ENCODE measurements around the gene SLIT3.

Gene SLIT3

DNA sequence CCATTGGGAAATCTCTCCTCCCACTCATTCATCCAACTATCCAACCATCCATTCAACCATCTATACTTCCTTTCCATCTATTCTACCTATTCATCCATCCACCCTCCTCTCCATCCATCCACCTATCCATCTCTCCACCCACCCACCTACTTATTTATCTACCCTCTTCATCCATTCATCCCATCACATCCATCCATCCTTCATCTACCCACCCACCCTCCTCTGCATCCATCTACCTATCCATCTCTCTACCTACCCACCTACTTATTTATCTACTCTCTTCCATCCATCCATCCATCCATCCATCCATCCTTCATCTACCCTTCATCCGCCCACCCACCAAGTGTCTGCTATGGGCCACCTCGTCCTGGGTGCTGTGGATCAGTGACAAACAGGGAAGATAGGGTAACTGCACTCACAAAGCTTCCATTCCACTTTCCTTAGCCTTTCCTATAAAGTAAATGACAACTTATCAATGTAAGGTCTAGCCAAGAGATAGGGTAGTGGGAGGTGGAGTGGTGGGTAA, 625.0 kb downstream of the SLIT3 start:
- DNase-seq, result no peak

DNA sequence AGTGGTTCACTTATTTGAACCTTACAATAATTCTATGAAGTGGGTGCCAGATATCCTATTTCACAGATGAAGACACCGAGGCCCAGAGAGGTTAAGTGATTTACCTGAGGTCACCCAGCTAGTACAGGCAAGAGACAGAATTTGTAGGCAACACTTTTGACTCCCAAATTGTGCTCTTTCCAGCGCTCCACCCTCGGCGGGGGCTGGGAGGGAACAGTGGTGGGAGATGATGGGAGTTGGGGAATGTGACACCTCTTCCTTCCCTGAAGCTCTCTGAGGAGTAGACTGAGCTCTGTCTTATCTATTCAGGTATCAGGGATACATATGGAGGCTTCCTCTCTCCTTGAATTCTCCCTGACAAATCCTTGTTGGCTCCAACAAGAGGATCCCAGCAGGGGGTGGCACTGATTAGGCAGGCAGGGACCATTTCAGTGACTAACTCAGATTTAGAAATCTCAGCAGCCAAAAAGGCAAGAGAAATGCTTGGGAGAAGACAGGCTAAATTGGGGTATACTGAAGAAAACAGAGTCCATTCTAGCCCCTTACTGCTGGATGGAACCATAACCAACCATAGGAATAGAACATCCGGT, 626.0 kb downstream of the SLIT3 start:
- DNase-seq, result no peak

DNA sequence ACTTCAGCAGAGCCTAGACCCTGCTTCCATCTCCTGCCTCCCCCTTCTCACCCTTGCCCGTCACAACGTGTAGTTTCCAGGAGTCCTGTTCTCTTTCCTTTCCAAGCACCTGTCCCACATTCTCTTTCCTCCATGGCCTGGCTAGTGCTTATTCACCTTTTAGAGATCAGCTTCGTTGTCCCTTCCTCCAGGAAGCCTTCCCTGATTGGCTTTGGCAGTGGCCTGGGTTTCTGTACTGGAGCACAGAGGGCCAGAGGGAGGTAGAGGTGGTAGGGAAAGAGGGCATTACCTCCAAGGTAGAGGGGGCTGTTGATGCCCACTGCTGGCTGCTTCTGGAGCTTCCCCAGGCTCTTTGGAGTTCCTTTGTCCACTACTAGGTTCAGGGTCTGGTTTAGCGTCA, 628.1 kb downstream of the SLIT3 start:
- no peak for DNase-seq

- no peak for DNase-seq
These were observed 628.9 kb downstream of the SLIT3 start for GRCh38 chr5:168672016-168672415.

GRCh38 chr5:168670881-168671575, 629.9 kb downstream of the SLIT3 start:
- DNase-seq, result no peak

DNA sequence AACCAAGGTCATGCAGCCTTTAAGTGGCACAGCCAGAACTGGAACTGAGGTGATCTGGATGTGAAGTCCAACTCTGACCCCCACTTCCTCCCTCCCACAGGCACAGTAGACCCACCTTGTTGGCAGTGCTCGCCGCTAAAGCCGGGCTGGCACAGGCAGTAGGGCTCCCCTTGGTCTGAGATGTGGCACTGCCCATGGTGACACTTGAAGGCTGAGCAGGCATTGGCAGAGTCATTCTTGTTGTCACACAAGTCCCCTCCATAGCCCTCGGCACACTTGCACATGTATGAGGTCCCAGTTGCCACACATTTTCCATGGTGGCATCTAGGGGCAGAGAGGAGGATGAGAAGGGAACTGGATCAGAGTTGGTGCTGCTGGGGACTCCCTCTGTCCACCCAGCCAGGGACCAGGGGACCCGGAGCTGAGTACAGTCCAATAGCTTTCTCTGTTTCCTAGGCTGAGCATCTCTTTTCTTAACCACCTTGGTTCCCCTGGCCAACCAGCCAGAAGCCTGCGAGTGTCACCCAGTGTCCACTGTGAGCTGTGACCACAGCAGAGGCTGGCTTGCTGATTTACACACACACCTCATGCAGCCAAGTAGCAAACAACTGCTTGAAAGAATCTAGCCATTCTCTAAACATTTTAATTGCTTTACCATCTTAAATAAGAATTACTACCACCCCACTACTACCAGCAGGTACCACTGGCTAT, 631.1 kb downstream of the SLIT3 start:
- DNase-seq, result no peak

- DNase-seq, result no peak
These were observed 631.8 kb downstream of the SLIT3 start for GRCh38 chr5:168669156-168669555.

- no peak for DNase-seq
These were observed 632.9 kb downstream of the SLIT3 start for GRCh38 chr5:168668078-168668477.

DNA sequence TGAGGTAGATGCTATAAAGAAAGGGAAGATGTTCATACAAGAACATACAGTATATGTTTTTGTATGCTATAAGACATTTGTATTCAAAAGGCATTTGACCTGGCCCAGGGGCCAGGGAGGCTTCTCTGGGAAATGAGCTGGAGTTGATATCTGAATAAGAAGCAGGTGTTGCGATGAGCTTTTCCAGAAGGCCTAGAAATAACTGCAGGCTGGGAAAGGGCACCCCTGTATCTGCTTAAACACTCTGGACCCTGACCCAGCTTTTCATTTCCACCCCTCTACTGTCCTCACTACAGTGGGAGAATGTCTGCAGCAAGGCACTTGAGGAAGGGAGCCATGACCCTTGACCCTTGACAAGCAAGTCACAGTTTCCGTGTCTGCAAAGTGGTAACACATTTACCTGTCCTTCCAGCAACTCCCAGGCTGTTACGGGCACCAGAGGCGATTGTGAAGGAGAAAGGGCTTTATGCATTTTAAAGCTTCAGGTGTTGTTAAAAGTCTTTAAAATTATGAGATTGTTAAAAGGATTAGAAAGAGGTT, 633.6 kb downstream of the SLIT3 start:
- DNase-seq, result no peak

DNA sequence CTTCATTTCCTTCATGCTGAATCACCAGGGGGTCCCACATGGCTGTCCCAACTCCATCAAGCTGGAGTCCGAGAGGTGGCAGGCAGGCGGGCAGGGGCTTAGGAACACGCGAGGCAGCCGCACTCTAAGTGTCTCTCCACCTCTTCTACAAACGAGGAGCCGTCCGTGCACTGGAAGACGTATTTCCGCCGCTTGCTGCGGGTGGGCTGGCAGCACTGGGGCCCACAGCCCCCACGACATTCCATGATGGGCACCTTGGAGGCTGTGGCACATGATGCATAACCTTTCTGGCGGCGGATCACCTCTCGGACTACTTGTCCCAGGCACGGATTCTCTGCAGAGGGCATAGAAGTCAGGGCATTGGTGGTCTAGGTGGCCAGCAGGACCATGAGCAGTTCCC, 634.6 kb downstream of the SLIT3 start:
- DNase-seq, result no peak

DNA sequence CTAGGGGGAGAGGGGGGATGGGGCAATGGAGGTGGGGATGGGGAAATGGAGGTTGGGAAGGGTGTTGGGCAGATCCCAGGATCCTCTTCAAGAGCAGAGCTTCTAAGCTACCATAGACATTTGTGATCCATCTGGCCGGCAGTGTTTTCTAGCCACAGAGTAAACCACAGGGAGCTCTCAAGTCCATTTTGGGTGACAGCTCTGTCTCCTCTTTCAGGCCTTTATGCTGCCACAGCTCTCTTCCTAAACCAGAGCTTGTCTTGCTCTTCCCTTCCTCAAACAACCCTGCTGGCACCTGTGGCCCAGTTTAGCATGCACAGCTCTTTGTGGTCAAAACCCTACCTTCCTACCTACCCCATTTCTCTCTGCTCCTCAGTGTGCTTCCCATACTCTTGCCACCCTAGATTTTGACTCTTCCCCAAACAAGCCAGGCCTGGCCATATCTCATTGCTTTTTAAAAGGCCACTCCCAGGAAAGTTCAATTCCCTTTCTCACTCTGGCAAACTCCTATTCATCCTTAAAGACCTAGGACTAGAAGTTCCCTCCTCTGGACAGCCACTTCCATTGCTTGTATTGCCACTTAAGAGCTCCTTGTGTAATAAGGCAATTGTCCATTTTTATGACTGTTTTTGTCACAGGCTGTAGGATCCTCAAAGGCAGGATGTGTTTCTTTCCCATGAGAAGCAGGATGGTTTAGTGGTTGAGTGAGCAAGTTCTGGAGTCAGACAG, 637.5 kb downstream of the SLIT3 start:
- no peak for DNase-seq

- DNase-seq, result no peak
These were observed 639.1 kb downstream of the SLIT3 start for GRCh38 chr5:168661593-168662485.

DNA sequence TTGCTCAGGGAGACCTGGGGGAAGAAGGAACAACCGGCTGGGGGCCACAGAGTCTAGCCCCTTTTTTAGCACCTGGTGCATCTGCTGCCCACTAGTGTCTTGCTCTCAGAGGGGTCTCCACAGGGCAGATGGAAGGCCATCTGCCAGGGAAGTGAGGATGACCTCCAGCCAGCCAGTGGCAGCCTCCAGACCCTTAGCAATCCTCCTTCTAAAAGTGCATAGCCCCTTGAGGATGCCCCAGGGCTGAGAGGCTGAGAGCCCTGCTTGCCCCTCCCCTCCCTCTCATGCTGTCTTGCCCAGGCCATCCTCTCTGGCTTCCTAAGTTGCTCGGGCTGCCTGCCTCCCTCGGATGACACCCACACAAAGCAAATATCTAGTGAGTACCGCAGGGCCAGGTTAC, 640.2 kb downstream of the SLIT3 start:
- no peak for DNase-seq

DNA sequence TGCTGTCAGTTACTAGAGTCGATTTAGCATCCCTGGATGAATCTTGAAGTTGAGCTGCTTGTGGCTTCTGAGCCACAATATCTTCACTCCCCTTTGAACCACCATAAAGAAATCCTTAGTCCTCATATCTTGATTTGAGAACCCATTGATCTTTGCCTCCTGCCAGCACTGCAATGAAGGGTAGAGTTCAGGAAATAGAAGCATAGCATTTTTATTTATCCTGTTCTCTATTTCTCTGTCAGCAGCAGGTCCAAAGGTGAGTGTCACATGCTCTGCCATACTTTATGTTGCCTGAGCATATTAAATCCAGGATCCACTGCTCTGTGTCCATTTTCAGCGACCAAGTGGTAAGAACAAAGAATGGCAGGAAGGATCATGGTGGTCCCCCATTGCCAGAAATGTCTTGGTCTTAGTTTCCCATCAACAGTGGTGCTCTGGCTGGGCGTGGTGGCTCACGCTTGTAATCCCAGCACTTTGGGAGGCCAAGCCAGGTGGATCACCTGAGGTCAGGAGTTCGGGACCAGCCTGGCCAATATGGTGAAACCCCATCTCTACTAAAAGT, 641.6 kb downstream of the SLIT3 start:
- no peak for DNase-seq

GRCh38 chr5:168658394-168658793, 642.5 kb downstream of the SLIT3 start:
- DNase-seq, result no peak

GRCh38 chr5:168656633-168657032, 644.3 kb downstream of the SLIT3 start:
- no peak for DNase-seq

DNA sequence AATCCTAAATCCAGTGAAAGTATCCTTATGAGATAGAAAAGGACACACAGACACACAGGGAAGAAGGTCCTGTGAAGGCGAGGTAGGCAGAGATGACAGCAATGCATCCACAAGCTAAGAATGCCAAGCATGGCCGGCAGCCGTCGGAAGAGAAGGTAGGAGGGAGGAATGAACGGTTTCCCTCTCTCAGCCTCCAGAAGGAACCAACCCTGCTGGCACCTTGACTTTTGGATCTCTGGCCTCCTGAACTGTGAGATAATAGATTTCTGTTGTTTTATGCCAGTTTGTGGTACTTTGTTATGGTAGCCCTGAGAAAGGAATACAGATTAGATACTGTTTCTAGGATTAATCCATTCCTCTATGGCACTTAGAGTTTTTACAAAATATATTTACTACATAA, 645.6 kb downstream of the SLIT3 start:
- no peak for DNase-seq

DNA sequence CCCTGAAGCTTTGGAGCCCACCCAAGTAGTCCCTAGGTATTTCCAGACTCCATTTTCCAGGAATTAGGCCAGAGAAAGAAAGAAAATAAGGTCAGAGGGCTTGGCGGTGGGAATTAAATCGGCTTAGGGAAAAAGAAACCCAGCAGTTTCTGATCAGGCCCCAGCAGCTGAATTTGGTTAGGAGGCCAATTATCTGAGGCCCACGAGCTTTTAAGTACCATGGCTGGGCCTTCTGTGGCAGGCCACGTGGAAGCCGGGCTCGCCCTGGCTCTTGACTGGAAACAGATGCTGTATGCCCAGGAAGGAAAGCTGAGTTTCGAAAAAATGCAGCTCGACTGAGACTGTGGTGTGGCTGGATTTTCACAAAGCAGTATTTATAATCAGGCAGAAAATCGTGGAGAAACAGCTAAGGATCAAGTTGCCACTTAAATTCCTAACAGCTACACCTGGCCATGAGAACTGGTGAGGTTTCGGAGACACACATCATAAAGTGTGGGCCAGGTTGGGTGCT, 646.7 kb downstream of the SLIT3 start:
- no peak for DNase-seq

DNA sequence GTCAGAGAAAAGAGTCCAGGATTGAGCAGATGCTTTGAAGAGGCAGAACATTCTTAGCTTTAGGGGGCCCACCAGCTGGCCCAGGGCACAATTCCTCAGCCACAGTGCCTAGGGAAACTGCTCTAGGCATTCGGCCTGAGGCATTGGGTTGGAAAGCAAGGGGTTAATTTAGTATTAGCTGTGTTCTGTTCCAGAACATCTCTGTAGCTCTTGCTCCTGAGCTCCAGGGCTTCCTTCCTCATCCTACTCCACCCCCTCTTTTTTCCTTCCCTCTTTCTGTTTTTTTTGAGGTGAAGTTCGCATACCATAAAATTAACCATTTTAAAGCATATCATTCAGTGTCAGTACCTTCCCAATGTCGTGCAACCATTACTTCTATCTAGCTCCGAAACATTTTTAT, 647.3 kb downstream of the SLIT3 start:
- no peak for DNase-seq

GRCh38 chr5:168651648-168652047, 649.3 kb downstream of the SLIT3 start:
- no peak for DNase-seq

GRCh38 chr5:168649306-168649705, 651.6 kb downstream of the SLIT3 start:
- DNase-seq, result no peak

DNA sequence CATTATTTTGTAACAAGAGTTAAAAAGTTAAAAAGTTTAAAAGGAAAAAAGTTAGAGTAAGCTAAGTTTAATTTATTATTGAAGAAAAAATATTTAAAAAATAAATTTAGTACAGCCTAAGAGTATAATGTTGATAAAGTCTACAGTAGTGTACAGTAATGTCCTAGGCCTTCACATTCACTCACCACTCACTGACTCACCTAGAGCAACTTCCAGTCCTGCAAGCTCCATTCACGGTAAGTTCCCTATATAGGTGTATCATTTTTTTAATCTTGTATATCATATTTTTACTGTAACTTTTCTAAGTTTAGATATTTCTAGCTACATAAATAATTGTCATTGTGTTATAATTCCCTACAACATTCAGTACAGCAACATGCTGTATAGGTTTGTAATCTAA, 652.4 kb downstream of the SLIT3 start:
- DNase-seq, result no peak

All from activated gamma-delta T cell treated with Interleukin-2 at 50 U/mL for 16 hours (primary cell).